NCI-H1105 treated with DMSO at 0.1 percent for 48 hours (cell line): Measurements from ENCODE around the gene NUDCD2.
"Not testable (repeated sequence)": the region's sequence is repeated elsewhere in the genome, so short reads cannot be mapped to it uniquely, and the experiment has no call there.

Source experiments
- DNase-seq: peaks from one replicate; lab custom pipeline; 2025; lab: John Stamatoyannopoulos, UW

Gene NUDCD2

GRCh38 chr5:163426128-163426527 lies 33.8 kb downstream of the NUDCD2 start:
- not testable (repeated sequence) for DNase-seq

- DNase-seq: no peak
These were observed 35.1 kb downstream of the NUDCD2 start for GRCh38 chr5:163424836-163425235.

GRCh38 chr5:163415673-163416072 lies 44.2 kb downstream of the NUDCD2 start:
- not testable (repeated sequence) for DNase-seq

- DNase-seq: no peak
These were observed 49.4 kb downstream of the NUDCD2 start for GRCh38 chr5:163410505-163410904.

- DNase-seq: no peak
These were observed 50.5 kb downstream of the NUDCD2 start for GRCh38 chr5:163409384-163409783.

- DNase-seq: peak; percentile 64
These were observed 51.5 kb downstream of the NUDCD2 start for GRCh38 chr5:163408311-163408923.

- DNase-seq: no peak
These were observed 52.8 kb downstream of the NUDCD2 start for GRCh38 chr5:163407034-163407655.

- DNase-seq: no peak
These were observed 55.3 kb downstream of the NUDCD2 start for GRCh38 chr5:163404364-163405173.

GRCh38 chr5:163402007-163402406 lies 57.9 kb downstream of the NUDCD2 start:
- DNase-seq: no peak

GRCh38 chr5:163401271-163401670 lies 58.6 kb downstream of the NUDCD2 start:
- DNase-seq: no peak

GRCh38 chr5:163399923-163400322 lies 60.0 kb downstream of the NUDCD2 start:
- no peak for DNase-seq

- DNase-seq: no peak
These were observed 62.5 kb downstream of the NUDCD2 start for GRCh38 chr5:163397354-163397753.

- DNase-seq: not testable (repeated sequence)
These were observed 63.0 kb downstream of the NUDCD2 start for GRCh38 chr5:163396818-163397340.
